ENCODE results near the gene HNRNPLL. TPM values are rescaled to one million over a fixed set of nuclear protein-coding genes. Genes with fewer than 3 reads are reported as not detected.

Gene HNRNPLL
- total RNA-seq, 1 experiment from 2014 or later = 43.2 TPM

DNA sequence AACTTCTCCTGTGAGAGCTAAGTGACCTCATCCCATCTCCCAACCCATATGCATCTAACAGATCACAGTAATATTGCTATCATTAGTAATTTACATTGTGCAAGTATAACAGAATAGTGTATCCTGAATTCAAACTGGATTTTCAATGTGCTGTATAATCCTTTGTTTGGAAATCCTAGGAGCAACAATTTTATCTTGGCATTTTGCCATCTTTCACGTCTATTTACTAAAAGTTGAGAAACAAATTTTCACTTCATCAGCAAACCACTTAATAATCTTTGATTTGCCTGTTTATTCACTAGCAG is 3.8 kb downstream of the HNRNPLL start:
- Histone ChIP-seq H3K4me2 (ENCODE audit: low read length) (no peak overlapping the region), H3K36me3 (ENCODE audit: control insufficient read depth in 1 of 2, insufficient read depth in 2 of 2, low read length in 2 of 2) (no peaks in the 10 kb centered on the region), H3K27ac (ENCODE audit: low read depth, low read length) (no peak overlapping the region), H3K27me3 (ENCODE audit: insufficient read depth, low read length) (no peaks in the 10 kb centered on the region), H3K9ac (ENCODE audit: low read length) (no peak overlapping the region), H3K79me2 (ENCODE audit: insufficient read depth, low read length) (peaks cover 63% of the 10 kb centered on the region), H3K4me1 (ENCODE audit: control insufficient read depth in 1 of 2, insufficient read depth in 2 of 2, low read length in 2 of 2) (peaks cover 28% of the 10 kb centered on the region in 2 experiments), H3K9me2 (ENCODE audit: insufficient read depth) (no peaks in the 10 kb centered on the region), H3K9me3 (ENCODE audit: control insufficient read depth in 1 of 2, insufficient read depth in 1 of 2, low read depth in 1 of 2, low read length in 2 of 2) (no peaks in the 10 kb centered on the region), H3K4me3 (replicated peaks in 1 of 2; ENCODE audit: low read depth in 1 of 2, low read length in 2 of 2) (no peak overlapping the region), H2AFZ (ENCODE audit: low read depth, low read length, poor library complexity, severe bottlenecking) (no peak overlapping the region), H4K20me1 (ENCODE audit: insufficient read depth) (0 out of 2 replicates have a peak, but pooled peaks cover 7% of the 10 kb centered on the region)
- intact Hi-C loops (cut with micrococcal nuclease) = no loop called here
- POLR2A ChIA-PET = interaction anchor here (0.9 to 1.5 kb wide), 2 partner anchors 145 to 152 kb away, joined by 3 to 6 read pairs; partner anchors contain the start of gene SRSF7
- DNase-seq (ENCODE audit: low read depth, low spot score) (no peak), ATAC-seq (no peak)
- RAD21 ChIA-PET (ENCODE audit: low non-redundant PET in 1 of 2, low total read pairs in 2 of 2, uncharacterized antibody in 2 of 2, unreplicated experiment in 2 of 2) = no interaction called here
- CTCF ChIA-PET = interaction anchor here (3.6 kb wide), 1 partner anchor 17 kb away, joined by 21 read pairs; no protein-coding TSS in a partner anchor
- no peak for TF ChIP-seq SIN3A (IDR thresholded peaks at IDR 0.05; ENCODE audit: low read depth)
- no peak for TF ChIP-seq POLR2AphosphoS5 (IDR thresholded peaks at IDR 0.05; ENCODE audit: low read depth, low read length)
- no peak for TF ChIP-seq EZH2 (IDR thresholded peaks at IDR 0.05)
- TF ChIP-seq ZFX (IDR thresholded peaks at IDR 0.05) = no peak
- no peak for TF ChIP-seq CTCF (IDR thresholded peaks at IDR 0.05 in 2 of 3, conservative IDR thresholded peaks at IDR 0.05 in 1 of 3; ENCODE audit: borderline replicate concordance in 1 of 3, insufficient read depth in 1 of 3, low read depth in 2 of 3, low read length in 2 of 3)
- no TSS peak for BruUV-seq (replicated peaks)

GRCh38 chr2:38598200-38598990 is 4.3 kb downstream of the HNRNPLL start:
- H4K20me1 ChIP-seq (ENCODE audit: insufficient read depth) = 0 out of 2 replicates have a peak, but pooled peaks cover 7% of the 10 kb centered on the region
- H3K9me2 ChIP-seq (ENCODE audit: insufficient read depth) = no peaks in the 10 kb centered on the region
- no peak overlapping the region for H3K4me2 ChIP-seq (ENCODE audit: low read length)
- ATAC-seq = no peak
- H3K9me3 ChIP-seq (ENCODE audit: control insufficient read depth in 1 of 2, insufficient read depth in 1 of 2, low read depth in 1 of 2, low read length in 2 of 2) = no peaks in the 10 kb centered on the region
- BruUV-seq (replicated peaks) = no TSS peak
- H2AFZ ChIP-seq (ENCODE audit: low read depth, low read length, poor library complexity, severe bottlenecking) = no peak overlapping the region
- intact Hi-C loops (cut with micrococcal nuclease) = no loop called here
- no peak overlapping the region for H3K4me3 ChIP-seq (replicated peaks in 1 of 2; ENCODE audit: low read depth in 1 of 2, low read length in 2 of 2)
- DNase-seq (ENCODE audit: low read depth, low spot score) = no peak
- ChIA-PET CTCF (interaction anchor here (3.6 kb wide), 1 partner anchor 17 kb away, joined by 21 read pairs; no protein-coding TSS in a partner anchor), POLR2A (interaction anchor here (0.9 to 1.5 kb wide), 2 partner anchors 145 to 153 kb away, joined by 3 to 6 read pairs; partner anchors contain the start of gene SRSF7), RAD21 (ENCODE audit: low non-redundant PET in 1 of 2, low total read pairs in 2 of 2, uncharacterized antibody in 2 of 2, unreplicated experiment in 2 of 2) (no interaction called here)
- H3K79me2 ChIP-seq (ENCODE audit: insufficient read depth, low read length) = peaks cover 68% of the 10 kb centered on the region
- H3K27ac ChIP-seq (ENCODE audit: low read depth, low read length) = no peak overlapping the region
- H3K4me1 ChIP-seq (ENCODE audit: control insufficient read depth in 1 of 2, insufficient read depth in 2 of 2, low read length in 2 of 2) = peaks cover 23 to 28% of the 10 kb centered on the region in 2 experiments
- H3K36me3 ChIP-seq (ENCODE audit: control insufficient read depth in 1 of 2, insufficient read depth in 2 of 2, low read length in 2 of 2) = no peaks in the 10 kb centered on the region
- no peaks in the 10 kb centered on the region for H3K27me3 ChIP-seq (ENCODE audit: insufficient read depth, low read length)
- H3K9ac ChIP-seq (ENCODE audit: low read length) = no peak overlapping the region
- TF ChIP-seq CBX3 (IDR thresholded peaks at IDR 0.05; ENCODE audit: low read depth) (no peak), ELF1 (IDR thresholded peaks at IDR 0.05; ENCODE audit: borderline replicate concordance, low read depth) (no peak), TCF7L2 (IDR thresholded peaks at IDR 0.05; ENCODE audit: borderline replicate concordance, extremely low read depth, insufficient read depth, insufficient read length) (no peak), FOSL1 (IDR thresholded peaks at IDR 0.05; ENCODE audit: low read depth) (no peak), REST (IDR thresholded peaks at IDR 0.05; ENCODE audit: low read depth) (no peak), SRF (IDR thresholded peaks at IDR 0.05; ENCODE audit: low read depth) (no peak), SIN3A (IDR thresholded peaks at IDR 0.05; ENCODE audit: low read depth) (no peak)
